Astrocyte (in vitro differentiated cells and primary cell): ENCODE data around the gene CST3. TPM values are rescaled to one million over a fixed set of nuclear protein-coding genes. Genes with fewer than 3 reads are reported as not detected.

ENCODE experiments used
- DNase-seq: peaks from one replicate; pipeline ENCODE4 v3.0.0-alpha.2; 2010; ENCODE audit warnings: low read depth
- FAIRE-seq: peaks from 2 replicates; lab custom pipeline; 2011; peaks lifted over from hg19 to GRCh38; lab: Jason Lieb, UNC
- H2AFZ ChIP-seq: 2 replicates; pipeline ENCODE4 v1.6.0; 2012; ENCODE audit warnings: low read depth, low read length, inconsistent platforms
- H3K27ac ChIP-seq: 2 replicates; pipeline ENCODE4 v1.5.1; 2011; ENCODE audit warnings: low read depth, low read length, inconsistent platforms
- H3K27me3 ChIP-seq: 2 replicates; pipeline ENCODE4 v1.6.0; 2011; ENCODE audit warnings: low read length, inconsistent platforms; ENCODE audit not compliant: insufficient read depth
- H3K36me3 ChIP-seq: 2 replicates; pipeline ENCODE4 v1.5.1; 2011; ENCODE audit warnings: low read length, inconsistent platforms; ENCODE audit not compliant: insufficient read depth
- H3K4me1 ChIP-seq: 2 replicates; pipeline ENCODE4 v1.5.1; 2011; ENCODE audit warnings: low read length, inconsistent platforms; ENCODE audit not compliant: insufficient read depth
- H3K4me2 ChIP-seq: 2 replicates; pipeline ENCODE4 v1.6.0; 2012; ENCODE audit warnings: low read length, inconsistent platforms
- H3K4me3 ChIP-seq: 2 replicates; pipeline ENCODE4 v1.5.1; 2011; ENCODE audit warnings: low read depth, mild to moderate bottlenecking, low read length, inconsistent platforms; ENCODE audit not compliant: insufficient read depth
- H3K79me2 ChIP-seq: 2 replicates; pipeline ENCODE4 v1.6.0; 2012; ENCODE audit warnings: mild to moderate bottlenecking, low read length, inconsistent platforms; ENCODE audit not compliant: insufficient read depth
- H3K9ac ChIP-seq: 2 replicates; pipeline ENCODE4 v1.6.0; 2012; ENCODE audit warnings: mild to moderate bottlenecking, low read length, inconsistent platforms
- H3K9me3 ChIP-seq: 2 replicates; pipeline ENCODE4 v1.5.1; 2012; ENCODE audit warnings: low read depth, mild to moderate bottlenecking, low read length, inconsistent platforms; ENCODE audit not compliant: insufficient read depth
- H4K20me1 ChIP-seq: 2 replicates; pipeline ENCODE4 v1.6.0; 2012; ENCODE audit warnings: low read length, inconsistent platforms; ENCODE audit not compliant: insufficient read depth
- H3K27ac Mint-ChIP-seq: one replicate; pipeline ENCODE4 v1.8.0; 2021; ENCODE audit warnings: mild to moderate bottlenecking, mixed read lengths; ENCODE audit not compliant: unreplicated experiment
- H3K27me3 Mint-ChIP-seq: one replicate; pipeline ENCODE4 v1.8.0; 2021; ENCODE audit warnings: low read depth, mixed read lengths; ENCODE audit not compliant: unreplicated experiment
- H3K36me3 Mint-ChIP-seq: one replicate; pipeline ENCODE4 v1.8.0; 2021; ENCODE audit warnings: low read depth, mixed read lengths; ENCODE audit not compliant: unreplicated experiment
- H3K4me1 Mint-ChIP-seq: one replicate; pipeline ENCODE4 v1.8.0; 2021; ENCODE audit warnings: low read depth, mixed read lengths; ENCODE audit not compliant: unreplicated experiment
- H3K4me3 Mint-ChIP-seq: one replicate; pipeline ENCODE4 v1.8.0; 2021; ENCODE audit warnings: mild to moderate bottlenecking, moderate library complexity, mixed read lengths; ENCODE audit not compliant: unreplicated experiment
- H3K9me3 Mint-ChIP-seq: one replicate; pipeline ENCODE4 v1.8.0; 2021; ENCODE audit warnings: mild to moderate bottlenecking, mixed read lengths; ENCODE audit not compliant: unreplicated experiment
- EZH2 ChIP-seq: IDR thresholded peaks from 2 replicates; pipeline ENCODE4 v1.6.1; 2012; ENCODE audit warnings: mild to moderate bottlenecking, low read length, inconsistent platforms; ENCODE audit not compliant: insufficient read depth
- total RNA-seq: library from RNA; stranded (reverse); gene quantifications from 2 replicates; pipeline ENCODE4 v1.2.1, GENCODE V29; 2021
- TF ChIP-seq, protein P1 (sequence below): IDR thresholded peaks from 2 replicates; pipeline ENCODE4 v1.5.1; 2011; ENCODE audit warnings: low read depth, mild to moderate bottlenecking, inconsistent platforms, low read length, moderate library complexity; ENCODE audit not compliant: insufficient read depth

The CST3 gene
- total RNA-seq, 1 donor from 2014 or later = 316 TPM

DNA sequence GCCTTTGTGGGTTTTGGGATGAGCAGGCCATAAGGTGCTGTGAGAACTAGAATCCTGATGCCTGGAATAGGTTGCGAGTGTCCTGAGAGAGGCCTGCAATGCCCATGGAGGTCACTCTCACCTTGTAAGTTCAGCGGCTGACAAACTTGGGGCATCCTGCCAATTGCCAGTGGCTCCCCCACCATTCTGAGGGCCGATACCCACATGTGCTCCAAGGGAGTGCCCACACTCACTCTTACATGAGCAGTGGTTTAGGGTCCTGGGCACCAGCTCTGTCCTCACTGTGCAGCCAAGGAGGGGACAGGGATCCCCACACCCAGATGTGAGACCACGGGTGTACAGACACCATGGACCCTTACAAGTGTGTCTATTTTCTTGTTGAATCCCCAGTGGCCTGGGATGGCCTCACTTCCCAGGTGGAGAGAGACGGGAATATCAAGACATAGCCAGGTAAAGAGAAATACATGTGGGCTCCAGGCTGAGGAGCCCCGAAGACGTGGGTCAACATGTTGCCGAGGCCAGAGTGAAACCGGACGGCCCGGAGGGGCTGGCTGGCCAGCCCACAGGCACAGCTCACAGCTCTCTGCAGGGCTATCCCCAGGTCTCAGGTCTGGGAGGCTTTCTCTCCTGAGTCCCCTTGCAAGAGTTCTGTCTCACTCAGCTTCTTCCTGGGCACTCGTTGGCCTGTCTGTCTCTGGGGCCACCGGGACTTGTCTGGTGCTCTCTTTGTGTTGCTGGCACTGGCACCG is 30.1 kb downstream of the CST3 start:
- DNase-seq (no peak), FAIRE-seq (no peak)
- Mint-ChIP-seq H3K4me1 (peaks cover 17% of the 10 kb centered on the region), H3K27me3 (peaks cover 41% of the 10 kb centered on the region), H3K36me3 (no peaks in the 10 kb centered on the region), H3K27ac (no peak overlapping the region), H3K9me3 (no peaks in the 10 kb centered on the region), H3K4me3 (no peak overlapping the region)
- Histone ChIP-seq H3K4me3 (no peak overlapping the region), H3K9ac (no peak overlapping the region), H3K27me3 (peaks cover 8% of the 10 kb centered on the region), H3K4me2 (no peak overlapping the region), H3K36me3 (no peaks in the 10 kb centered on the region), H3K9me3 (no peaks in the 10 kb centered on the region), H3K27ac (no peak overlapping the region), H2AFZ (no peak overlapping the region), H3K4me1 (no peaks in the 10 kb centered on the region), H4K20me1 (no peaks in the 10 kb centered on the region), H3K79me2 (no peaks in the 10 kb centered on the region)
- no peak for TF ChIP-seq EZH2
- TF ChIP-seq, protein P1, sequence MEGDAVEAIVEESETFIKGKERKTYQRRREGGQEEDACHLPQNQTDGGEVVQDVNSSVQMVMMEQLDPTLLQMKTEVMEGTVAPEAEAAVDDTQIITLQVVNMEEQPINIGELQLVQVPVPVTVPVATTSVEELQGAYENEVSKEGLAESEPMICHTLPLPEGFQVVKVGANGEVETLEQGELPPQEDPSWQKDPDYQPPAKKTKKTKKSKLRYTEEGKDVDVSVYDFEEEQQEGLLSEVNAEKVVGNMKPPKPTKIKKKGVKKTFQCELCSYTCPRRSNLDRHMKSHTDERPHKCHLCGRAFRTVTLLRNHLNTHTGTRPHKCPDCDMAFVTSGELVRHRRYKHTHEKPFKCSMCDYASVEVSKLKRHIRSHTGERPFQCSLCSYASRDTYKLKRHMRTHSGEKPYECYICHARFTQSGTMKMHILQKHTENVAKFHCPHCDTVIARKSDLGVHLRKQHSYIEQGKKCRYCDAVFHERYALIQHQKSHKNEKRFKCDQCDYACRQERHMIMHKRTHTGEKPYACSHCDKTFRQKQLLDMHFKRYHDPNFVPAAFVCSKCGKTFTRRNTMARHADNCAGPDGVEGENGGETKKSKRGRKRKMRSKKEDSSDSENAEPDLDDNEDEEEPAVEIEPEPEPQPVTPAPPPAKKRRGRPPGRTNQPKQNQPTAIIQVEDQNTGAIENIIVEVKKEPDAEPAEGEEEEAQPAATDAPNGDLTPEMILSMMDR = no peak

DNA sequence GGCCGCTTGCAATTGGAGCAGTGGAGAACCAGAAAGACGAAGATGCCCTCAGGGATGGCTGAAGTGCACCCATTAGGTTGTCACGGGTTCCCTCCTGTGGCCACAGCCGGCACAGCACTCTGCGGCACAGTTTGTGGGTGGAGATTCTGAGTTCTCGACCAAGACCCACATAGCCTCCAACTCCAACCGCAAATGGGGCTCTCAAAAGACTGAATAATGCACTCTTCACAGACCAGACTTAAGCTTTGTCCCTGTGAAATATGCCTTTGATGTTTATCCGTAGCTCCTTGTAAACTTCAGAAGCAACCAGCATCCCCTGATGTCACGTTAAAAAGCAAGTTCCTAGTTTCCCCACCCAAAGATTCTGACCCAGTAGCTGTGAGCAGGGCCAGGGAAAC is 31.1 kb downstream of the CST3 start:
- Histone ChIP-seq H3K4me3 (no peak overlapping the region), H3K36me3 (no peaks in the 10 kb centered on the region), H3K4me1 (no peaks in the 10 kb centered on the region), H2AFZ (peak overlapping the region; percentile 37), H3K9me3 (no peaks in the 10 kb centered on the region), H4K20me1 (no peaks in the 10 kb centered on the region), H3K4me2 (no peak overlapping the region), H3K27ac (no peak overlapping the region), H3K79me2 (no peaks in the 10 kb centered on the region), H3K9ac (no peak overlapping the region), H3K27me3 (peaks cover 8% of the 10 kb centered on the region)
- Mint-ChIP-seq H3K27me3 (peaks cover 36% of the 10 kb centered on the region), H3K4me3 (no peak overlapping the region), H3K9me3 (peaks cover 2% of the 10 kb centered on the region), H3K36me3 (no peaks in the 10 kb centered on the region), H3K4me1 (peaks cover 20% of the 10 kb centered on the region), H3K27ac (no peak overlapping the region)
- DNase-seq = peak; percentile 35
- FAIRE-seq = no peak
- no peak for TF ChIP-seq EZH2
- TF ChIP-seq, protein P1 = peak; percentile 85
